GM12864 (cell line): ENCODE data around the gene TOPORS.

Experiments used
- DNase-seq: peaks from one replicate; pipeline ENCODE4 v3.0.0-alpha.2; 2011; ENCODE audit warnings: low read depth
- H3K4me3 ChIP-seq: 2 replicates; pipeline ENCODE4 v1.5.1; 2011; ENCODE audit warnings: mild to moderate bottlenecking, low read depth, low read length, control low read depth
- TF ChIP-seq, protein P1 (sequence below): IDR thresholded peaks from 2 replicates; pipeline ENCODE4 v1.5.1; 2011; ENCODE audit warnings: low read depth, mild to moderate bottlenecking, moderate library complexity, low read length, control low read depth, inconsistent platforms; ENCODE audit errors: missing control alignments

Gene TOPORS

DNA sequence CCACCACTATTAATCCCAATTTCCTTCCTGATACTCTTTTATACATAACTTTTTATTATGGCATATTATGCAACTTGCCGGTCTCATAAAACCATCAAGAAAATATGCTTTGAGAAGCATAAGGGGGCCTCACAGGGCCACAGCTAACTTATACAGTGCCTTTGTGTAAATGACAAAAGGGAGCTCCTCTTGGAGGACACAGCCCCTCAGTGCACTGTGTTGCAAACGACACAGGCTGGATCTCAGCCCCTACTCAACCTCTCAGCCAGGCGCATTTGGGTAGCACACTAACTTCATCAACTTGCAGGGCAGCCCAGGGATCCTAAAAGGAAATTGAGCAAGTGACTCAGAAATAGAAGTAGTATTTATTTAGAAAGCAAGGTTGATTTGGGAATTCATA is 61.8 kb downstream of the TOPORS start:
- H3K4me3 ChIP-seq = no peak overlapping the region
- TF ChIP-seq, protein P1, sequence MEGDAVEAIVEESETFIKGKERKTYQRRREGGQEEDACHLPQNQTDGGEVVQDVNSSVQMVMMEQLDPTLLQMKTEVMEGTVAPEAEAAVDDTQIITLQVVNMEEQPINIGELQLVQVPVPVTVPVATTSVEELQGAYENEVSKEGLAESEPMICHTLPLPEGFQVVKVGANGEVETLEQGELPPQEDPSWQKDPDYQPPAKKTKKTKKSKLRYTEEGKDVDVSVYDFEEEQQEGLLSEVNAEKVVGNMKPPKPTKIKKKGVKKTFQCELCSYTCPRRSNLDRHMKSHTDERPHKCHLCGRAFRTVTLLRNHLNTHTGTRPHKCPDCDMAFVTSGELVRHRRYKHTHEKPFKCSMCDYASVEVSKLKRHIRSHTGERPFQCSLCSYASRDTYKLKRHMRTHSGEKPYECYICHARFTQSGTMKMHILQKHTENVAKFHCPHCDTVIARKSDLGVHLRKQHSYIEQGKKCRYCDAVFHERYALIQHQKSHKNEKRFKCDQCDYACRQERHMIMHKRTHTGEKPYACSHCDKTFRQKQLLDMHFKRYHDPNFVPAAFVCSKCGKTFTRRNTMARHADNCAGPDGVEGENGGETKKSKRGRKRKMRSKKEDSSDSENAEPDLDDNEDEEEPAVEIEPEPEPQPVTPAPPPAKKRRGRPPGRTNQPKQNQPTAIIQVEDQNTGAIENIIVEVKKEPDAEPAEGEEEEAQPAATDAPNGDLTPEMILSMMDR = no peak
- DNase-seq = no peak
